ENCODE results near the gene CCNY. TPM values are rescaled to one million over a fixed set of nuclear protein-coding genes. Genes with fewer than 3 reads are reported as not detected.

Gene CCNY
- total and polyA plus RNA-seq, 2 experiments from 2014 or later = 51.5 to 55.8 TPM

GRCh38 chr10:35409094-35409582, 72.8 kb downstream of the CCNY start:
- H3K27ac ChIP-seq = no peak overlapping the region
- H3K27me3 ChIP-seq = no peaks in the 10 kb centered on the region
- TF ChIP-seq EZH2phosphoT487 (IDR thresholded peaks at IDR 0.05; ENCODE audit: low read depth, severe bottlenecking, unreplicated experiment) (no peak), EZH2 (IDR thresholded peaks at IDR 0.05; ENCODE audit: borderline replicate concordance) (no peak), CTCF (IDR thresholded peaks at IDR 0.05; ENCODE audit: poor library complexity) (no peak)
- H2AFZ ChIP-seq = no peak overlapping the region
- peaks cover 17% of the 10 kb centered on the region for H4K20me1 ChIP-seq (ENCODE audit: insufficient read depth, poor library complexity, severe bottlenecking)
- no peaks in the 10 kb centered on the region for H3K9me2 ChIP-seq (replicated peaks; ENCODE audit: insufficient read depth)
- no peak overlapping the region for H3K4me2 ChIP-seq
- H3K4me3 ChIP-seq = no peak overlapping the region
- no peaks in the 10 kb centered on the region for H3K9me3 ChIP-seq (ENCODE audit: low read depth)
- H3K36me3 ChIP-seq (replicated peaks; ENCODE audit: insufficient read depth, low read depth) = no peaks in the 10 kb centered on the region
- no peaks in the 10 kb centered on the region for H3K4me1 ChIP-seq (ENCODE audit: insufficient read depth)
- no peak for DNase-seq (ENCODE audit: low spot score)
- H3K79me2 ChIP-seq = peaks cover 85% of the 10 kb centered on the region
- 88% methylated on average over 2 of the region's 2 CpGs for WGBS (ENCODE audit: low lambda C conversion rate, missing lambda C conversion rate)

- Histone ChIP-seq H4K20me1 (ENCODE audit: insufficient read depth, poor library complexity, severe bottlenecking) (peaks cover 17% of the 10 kb centered on the region), H2AFZ (no peak overlapping the region), H3K4me1 (ENCODE audit: insufficient read depth) (no peaks in the 10 kb centered on the region), H3K27ac (no peak overlapping the region), H3K4me2 (no peak overlapping the region), H3K27me3 (no peaks in the 10 kb centered on the region), H3K36me3 (replicated peaks; ENCODE audit: insufficient read depth, low read depth) (no peaks in the 10 kb centered on the region), H3K9me2 (replicated peaks; ENCODE audit: insufficient read depth) (no peaks in the 10 kb centered on the region), H3K79me2 (peaks cover 85% of the 10 kb centered on the region), H3K9me3 (ENCODE audit: low read depth) (no peaks in the 10 kb centered on the region), H3K4me3 (no peak overlapping the region)
- no peak for DNase-seq (ENCODE audit: low spot score)
- WGBS (ENCODE audit: low lambda C conversion rate, missing lambda C conversion rate) = 94% methylated on average over 1 of the region's 1 CpG
- TF ChIP-seq EZH2 (IDR thresholded peaks at IDR 0.05; ENCODE audit: borderline replicate concordance) (no peak), EZH2phosphoT487 (IDR thresholded peaks at IDR 0.05; ENCODE audit: low read depth, severe bottlenecking, unreplicated experiment) (no peak), CTCF (IDR thresholded peaks at IDR 0.05; ENCODE audit: poor library complexity) (no peak)
Observed at GRCh38 chr10:35409808-35410207, 73.5 kb downstream of the CCNY start.

GRCh38 chr10:35412003-35412723, 75.9 kb downstream of the CCNY start:
- peaks cover 89% of the 10 kb centered on the region for H3K79me2 ChIP-seq
- no peaks in the 10 kb centered on the region for H3K27me3 ChIP-seq
- no peaks in the 10 kb centered on the region for H3K9me3 ChIP-seq (ENCODE audit: low read depth)
- TF ChIP-seq CTCF (IDR thresholded peaks at IDR 0.05; ENCODE audit: poor library complexity) (no peak), EZH2phosphoT487 (IDR thresholded peaks at IDR 0.05; ENCODE audit: low read depth, severe bottlenecking, unreplicated experiment) (no peak), EZH2 (IDR thresholded peaks at IDR 0.05; ENCODE audit: borderline replicate concordance) (no peak)
- 79% methylated on average over 4 of the region's 4 CpGs for WGBS (ENCODE audit: low lambda C conversion rate, missing lambda C conversion rate)
- H3K4me2 ChIP-seq = no peak overlapping the region
- no peak overlapping the region for H3K27ac ChIP-seq
- H2AFZ ChIP-seq = no peak overlapping the region
- H3K36me3 ChIP-seq (replicated peaks; ENCODE audit: insufficient read depth, low read depth) = no peaks in the 10 kb centered on the region
- no peak overlapping the region for H3K4me3 ChIP-seq
- DNase-seq (ENCODE audit: low spot score) = no peak
- peaks cover 19% of the 10 kb centered on the region for H4K20me1 ChIP-seq (ENCODE audit: insufficient read depth, poor library complexity, severe bottlenecking)
- H3K4me1 ChIP-seq (ENCODE audit: insufficient read depth) = no peaks in the 10 kb centered on the region
- H3K9me2 ChIP-seq (replicated peaks; ENCODE audit: insufficient read depth) = no peaks in the 10 kb centered on the region

All from hepatocyte (in vitro differentiated cells).